Measurements from ENCODE around the gene NDUFV3. TPM values are rescaled to one million over a fixed set of nuclear protein-coding genes. Genes with fewer than 3 reads are reported as not detected.

NDUFV3 gene
- total RNA-seq, 2 experiments from 2014 or later = 23.1 to 29.4 TPM

- H2AFZ ChIP-seq (ENCODE audit: low read length) = no peak overlapping the region
- no peaks in the 10 kb centered on the region for H3K79me2 ChIP-seq (ENCODE audit: insufficient read depth, low read depth, low read length)
- CTCF ChIA-PET (ENCODE audit: unreplicated experiment) = no interaction called here
- peaks cover 99% of the 10 kb centered on the region for H3K36me3 ChIP-seq (ENCODE audit: insufficient read depth, low read length)
- H3K4me1 ChIP-seq (ENCODE audit: insufficient read depth, low read length, poor library complexity, severe bottlenecking) = no peaks in the 10 kb centered on the region
- no peak overlapping the region for H3K27ac ChIP-seq (ENCODE audit: low read depth, low read length, poor library complexity, severe bottlenecking)
- no peaks in the 10 kb centered on the region for H3K9me3 ChIP-seq (ENCODE audit: low read length)
- POLR2A ChIA-PET = interaction anchor here (0.6 to 1.4 kb wide), 2 partner anchors 11 to 1435 kb away, joined by 3 read pairs; no protein-coding TSS in a partner anchor
- no peak overlapping the region for H3K4me3 ChIP-seq (ENCODE audit: low read depth, low read length, poor library complexity, severe bottlenecking)
- DNase-seq (ENCODE audit: low spot score) = no peak
- no peaks in the 10 kb centered on the region for H3K9me2 ChIP-seq (ENCODE audit: insufficient read depth, low read length)
- H4K20me1 ChIP-seq (ENCODE audit: insufficient read depth, low read length) = peaks cover 5% of the 10 kb centered on the region
- no peak overlapping the region for H3K4me2 ChIP-seq (ENCODE audit: low read length)
- TF ChIP-seq EZH2phosphoT487 (IDR thresholded peaks at IDR 0.05; ENCODE audit: borderline replicate concordance, low read depth, low read length) (no peak), CTCF (conservative IDR thresholded peaks at IDR 0.05; ENCODE audit: low read length) (no peak)
- BruUV-seq (replicated peaks) = no TSS peak
- intact Hi-C loops (cut with micrococcal nuclease; ENCODE audit: unreplicated experiment) = no loop called here
Measured at GRCh38 chr21:42854246-42855010, 38.7 kb upstream of the NDUFV3 start.

- intact Hi-C loops (cut with micrococcal nuclease; ENCODE audit: unreplicated experiment) = no loop called here
- DNase-seq (ENCODE audit: low spot score) = no peak
- no peaks in the 10 kb centered on the region for H3K9me2 ChIP-seq (ENCODE audit: insufficient read depth, low read length)
- CTCF ChIA-PET (ENCODE audit: unreplicated experiment) = no interaction called here
- peaks cover 5% of the 10 kb centered on the region for H4K20me1 ChIP-seq (ENCODE audit: insufficient read depth, low read length)
- no peak overlapping the region for H3K4me3 ChIP-seq (ENCODE audit: low read depth, low read length, poor library complexity, severe bottlenecking)
- H3K9me3 ChIP-seq (ENCODE audit: low read length) = no peaks in the 10 kb centered on the region
- H3K4me2 ChIP-seq (ENCODE audit: low read length) = no peak overlapping the region
- no TSS peak for BruUV-seq (replicated peaks)
- no peaks in the 10 kb centered on the region for H3K4me1 ChIP-seq (ENCODE audit: insufficient read depth, low read length, poor library complexity, severe bottlenecking)
- no peaks in the 10 kb centered on the region for H3K79me2 ChIP-seq (ENCODE audit: insufficient read depth, low read depth, low read length)
- no peak overlapping the region for H2AFZ ChIP-seq (ENCODE audit: low read length)
- TF ChIP-seq EZH2phosphoT487 (IDR thresholded peaks at IDR 0.05; ENCODE audit: borderline replicate concordance, low read depth, low read length) = no peak
- TF ChIP-seq CTCF (conservative IDR thresholded peaks at IDR 0.05; ENCODE audit: low read length) = no peak
- H3K27ac ChIP-seq (ENCODE audit: low read depth, low read length, poor library complexity, severe bottlenecking) = no peak overlapping the region
- H3K36me3 ChIP-seq (ENCODE audit: insufficient read depth, low read length) = peaks cover 99% of the 10 kb centered on the region
- POLR2A ChIA-PET = interaction anchor here (1.4 kb wide), 1 partner anchor 12 kb away, joined by 3 read pairs; no protein-coding TSS in a partner anchor
Measured at GRCh38 chr21:42855171-42855936, 37.8 kb upstream of the NDUFV3 start.
